ENCODE data around the gene ERF. TPM values are rescaled to one million over a fixed set of nuclear protein-coding genes. Genes with fewer than 3 reads are reported as not detected.

Gene ERF
- total and polyA plus RNA-seq, 2 donors from 2014 or later: 31.1 to 61.2 TPM

DNA sequence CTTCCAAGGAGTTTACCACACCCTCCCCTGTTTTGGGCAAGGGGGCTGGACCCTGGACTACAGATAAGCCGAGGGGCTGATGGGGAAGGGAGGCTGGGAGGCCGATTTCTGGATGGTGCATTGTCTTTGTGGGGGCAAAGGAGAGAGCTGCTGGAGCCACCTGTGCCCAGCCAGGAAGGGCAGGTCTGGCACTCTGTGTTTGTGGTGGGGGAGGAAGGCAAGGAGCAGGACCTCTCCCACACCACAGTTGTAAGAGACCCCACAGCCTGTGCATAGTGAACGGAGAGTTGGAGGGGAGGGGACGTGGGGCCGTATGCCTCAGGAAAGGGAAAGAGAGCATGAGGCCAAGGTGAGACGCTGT, 31.0 kb upstream of the ERF start:
- H3K27ac ChIP-seq (ENCODE audit: low read depth in 2 of 2, low read length in 2 of 2): peak overlapping the region; percentile 79 to 84
- FAIRE-seq (no peak), DNase-seq (no peak)
- H3K9ac ChIP-seq (ENCODE audit: low read length in 3 of 3): peak overlapping the region in 1 of 3 donors; percentile 51
- no peaks in the 10 kb centered on the region for H3K9me3 ChIP-seq (ENCODE audit: control insufficient read depth in 2 of 3, insufficient read depth in 1 of 3, low read length in 3 of 3)
- TF ChIP-seq, protein P1, sequence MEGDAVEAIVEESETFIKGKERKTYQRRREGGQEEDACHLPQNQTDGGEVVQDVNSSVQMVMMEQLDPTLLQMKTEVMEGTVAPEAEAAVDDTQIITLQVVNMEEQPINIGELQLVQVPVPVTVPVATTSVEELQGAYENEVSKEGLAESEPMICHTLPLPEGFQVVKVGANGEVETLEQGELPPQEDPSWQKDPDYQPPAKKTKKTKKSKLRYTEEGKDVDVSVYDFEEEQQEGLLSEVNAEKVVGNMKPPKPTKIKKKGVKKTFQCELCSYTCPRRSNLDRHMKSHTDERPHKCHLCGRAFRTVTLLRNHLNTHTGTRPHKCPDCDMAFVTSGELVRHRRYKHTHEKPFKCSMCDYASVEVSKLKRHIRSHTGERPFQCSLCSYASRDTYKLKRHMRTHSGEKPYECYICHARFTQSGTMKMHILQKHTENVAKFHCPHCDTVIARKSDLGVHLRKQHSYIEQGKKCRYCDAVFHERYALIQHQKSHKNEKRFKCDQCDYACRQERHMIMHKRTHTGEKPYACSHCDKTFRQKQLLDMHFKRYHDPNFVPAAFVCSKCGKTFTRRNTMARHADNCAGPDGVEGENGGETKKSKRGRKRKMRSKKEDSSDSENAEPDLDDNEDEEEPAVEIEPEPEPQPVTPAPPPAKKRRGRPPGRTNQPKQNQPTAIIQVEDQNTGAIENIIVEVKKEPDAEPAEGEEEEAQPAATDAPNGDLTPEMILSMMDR (IDR thresholded peaks at IDR 0.05; ENCODE audit: borderline replicate concordance, extremely low read depth, insufficient read depth): no peak
- H3K4me3 ChIP-seq (ENCODE audit: low read length in 3 of 3): peak overlapping the region; percentile 3 to 74 (median 36)
- peaks cover 10 to 38% (median 35%) of the 10 kb centered on the region in 3 donors for H3K4me1 ChIP-seq (ENCODE audit: control insufficient read depth in 2 of 3, insufficient read depth in 2 of 3, low read depth in 1 of 3, low read length in 3 of 3)
- H3K36me3 ChIP-seq (ENCODE audit: control insufficient read depth in 2 of 3, insufficient read depth in 3 of 3, low read length in 3 of 3): peaks cover 0 to 27% (median 12%) of the 10 kb centered on the region in 3 donors
- intact Hi-C loops (cut with DNase I): no loop called here
- H3K27me3 ChIP-seq (ENCODE audit: control insufficient read depth, insufficient read depth, low read length): no peaks in the 10 kb centered on the region

DNA sequence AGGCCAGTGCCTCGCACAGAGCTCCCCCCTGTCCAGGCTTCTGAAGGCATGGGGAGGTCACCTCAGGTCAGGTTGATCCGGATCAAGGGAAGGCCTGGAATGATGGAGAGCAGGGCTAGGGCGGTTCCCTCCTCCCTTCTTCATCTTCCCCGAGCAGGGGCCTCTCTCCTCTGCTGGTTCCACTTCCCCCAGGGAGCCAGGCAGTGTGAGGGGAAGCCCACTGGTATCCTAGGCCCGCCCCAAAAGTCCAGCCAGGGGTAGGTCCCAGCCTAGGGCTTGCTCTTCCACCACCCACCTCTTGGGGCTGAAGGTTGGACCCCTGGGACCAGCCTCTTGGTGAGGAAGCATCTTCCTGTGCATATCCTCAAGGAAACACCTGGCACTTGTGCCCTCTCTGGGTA, 30.6 kb upstream of the ERF start:
- peaks cover 0 to 27% (median 12%) of the 10 kb centered on the region in 3 donors for H3K36me3 ChIP-seq (ENCODE audit: control insufficient read depth in 2 of 3, insufficient read depth in 3 of 3, low read length in 3 of 3)
- DNase-seq (peak in 3 of 5 donors; percentile 34 to 77 (median 75)), FAIRE-seq (no peak)
- peak overlapping the region in 2 of 3 donors; percentile 61 to 74 for H3K4me3 ChIP-seq (ENCODE audit: low read length in 3 of 3)
- H3K27ac ChIP-seq (ENCODE audit: low read depth in 2 of 2, low read length in 2 of 2): peak overlapping the region; percentile 79 to 84
- TF ChIP-seq, protein P1 (IDR thresholded peaks at IDR 0.05; ENCODE audit: borderline replicate concordance, extremely low read depth, insufficient read depth): no peak
- intact Hi-C loops (cut with DNase I): no loop called here
- H3K9me3 ChIP-seq (ENCODE audit: control insufficient read depth in 2 of 3, insufficient read depth in 1 of 3, low read length in 3 of 3): no peaks in the 10 kb centered on the region
- peaks cover 10 to 38% (median 35%) of the 10 kb centered on the region in 3 donors for H3K4me1 ChIP-seq (ENCODE audit: control insufficient read depth in 2 of 3, insufficient read depth in 2 of 3, low read depth in 1 of 3, low read length in 3 of 3)
- no peaks in the 10 kb centered on the region for H3K27me3 ChIP-seq (ENCODE audit: control insufficient read depth, insufficient read depth, low read length)
- H3K9ac ChIP-seq (ENCODE audit: low read length in 3 of 3): peak overlapping the region; percentile 8 to 86 (median 21)

DNA sequence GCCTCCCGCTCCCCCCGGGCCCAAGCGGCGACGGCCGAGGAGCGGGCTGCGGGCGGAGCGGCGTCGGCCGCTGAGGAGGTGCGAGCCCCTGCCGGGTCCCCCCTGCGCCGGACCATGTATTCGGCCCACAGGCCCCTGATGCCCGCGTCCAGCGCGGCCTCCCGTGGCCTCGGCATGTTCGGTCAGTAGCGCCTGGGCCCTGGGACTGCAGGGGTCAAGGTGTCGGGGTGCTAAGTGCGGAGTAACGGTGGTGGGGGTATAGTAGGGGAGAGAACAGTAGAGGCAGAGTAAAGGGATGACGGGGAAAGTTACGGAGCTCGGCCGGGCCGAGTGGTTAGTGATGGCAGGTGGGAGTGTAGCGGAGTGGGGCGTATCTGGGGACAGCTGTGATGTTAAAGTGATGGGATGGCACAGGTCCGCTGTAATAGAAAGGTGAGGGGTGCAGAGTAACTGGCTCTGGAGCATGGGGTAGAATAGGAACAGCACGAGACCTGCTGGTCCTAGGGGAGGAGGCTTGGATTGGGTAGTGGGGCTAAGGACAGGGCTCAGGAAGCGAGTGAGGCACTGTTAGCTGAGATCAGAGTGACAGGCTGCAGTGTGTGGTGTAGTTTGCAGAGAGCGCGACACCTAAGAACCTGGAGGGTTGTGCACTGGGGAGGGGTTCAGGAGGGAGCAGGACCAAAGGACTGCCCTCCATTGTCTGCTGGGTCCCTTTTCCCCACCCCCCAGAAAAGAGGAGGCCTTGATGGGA, 29.8 kb upstream of the ERF start:
- peaks cover 10 to 38% (median 35%) of the 10 kb centered on the region in 3 donors for H3K4me1 ChIP-seq (ENCODE audit: control insufficient read depth in 2 of 3, insufficient read depth in 2 of 3, low read depth in 1 of 3, low read length in 3 of 3)
- FAIRE-seq (no peak), DNase-seq (peak in 4 of 5 donors; percentile 40 to 88 (median 63))
- H3K27ac ChIP-seq (ENCODE audit: low read depth in 2 of 2, low read length in 2 of 2): peak overlapping the region; percentile 74 to 84
- no peaks in the 10 kb centered on the region for H3K9me3 ChIP-seq (ENCODE audit: control insufficient read depth in 2 of 3, insufficient read depth in 1 of 3, low read length in 3 of 3)
- intact Hi-C loops (cut with DNase I): no loop called here
- H3K36me3 ChIP-seq (ENCODE audit: control insufficient read depth in 2 of 3, insufficient read depth in 3 of 3, low read length in 3 of 3): peaks cover 0 to 24% (median 12%) of the 10 kb centered on the region in 3 donors
- H3K27me3 ChIP-seq (ENCODE audit: control insufficient read depth, insufficient read depth, low read length): no peaks in the 10 kb centered on the region
- TF ChIP-seq, protein P1 (IDR thresholded peaks at IDR 0.05; ENCODE audit: borderline replicate concordance, extremely low read depth, insufficient read depth): no peak
- H3K9ac ChIP-seq (ENCODE audit: low read length in 3 of 3): peak overlapping the region; percentile 21 to 86 (median 67)
- peak overlapping the region; percentile 61 to 75 (median 74) for H3K4me3 ChIP-seq (ENCODE audit: low read length in 3 of 3)

Data from kidney (tissue), 14 donors.